G401 (cell line): ENCODE measurements around the gene PATL1. TPM values are rescaled to one million over a fixed set of nuclear protein-coding genes. Genes with fewer than 3 reads are reported as not detected.
"Not testable (repeated sequence)": the region's sequence is repeated elsewhere in the genome, so short reads cannot be mapped to it uniquely, and the experiment has no call there.

Experiments used
- DNase-seq: peaks from one replicate; pipeline ENCODE4 v3.0.0-alpha.2; 2015; ENCODE audit warnings: low spot score
- in situ Hi-C: cut with HindIII; loops from 2 replicates; pipeline ENCODE4 v1.10.0; 2016; ENCODE audit warnings: low sequenced_read_pairs, mixed read lengths
- total RNA-seq: library from RNA; depleted of rRNA; stranded (reverse); fragments of >200 nt; shearing (Covaris generic); gene quantifications from 2 replicates; pipeline ENCODE4 v1.2.3, GENCODE V29; 2014; rRNA removed

Gene PATL1
- 11.7 and 23.1 TPM in 2 replicates for total RNA-seq

- in situ Hi-C loops, result no loop called here
Measured at GRCh38 chr11:59668950-59669610, at the start of gene PATL1. TSS of gene PATL1 (minus strand) at chr11:59669037. CDS start at chr11:59668895, 142 bp downstream.

GRCh38 chr11:59716051-59716450, 47.2 kb upstream of the PATL1 start:
- in situ Hi-C loops, result no loop called here
- no peak for DNase-seq

More at GRCh38 chr11:59668950-59669610, at the start of gene PATL1:
- peak; percentile 99 for DNase-seq

- in situ Hi-C loops, result no loop called here
- DNase-seq, result no peak
Measured at GRCh38 chr11:59713745-59714144, 44.9 kb upstream of the PATL1 start, which contains the start of gene OR10V1. TSS of gene OR10V1 (minus strand) at chr11:59713845. CDS start at chr11:59713845, 0 bp downstream.

DNA sequence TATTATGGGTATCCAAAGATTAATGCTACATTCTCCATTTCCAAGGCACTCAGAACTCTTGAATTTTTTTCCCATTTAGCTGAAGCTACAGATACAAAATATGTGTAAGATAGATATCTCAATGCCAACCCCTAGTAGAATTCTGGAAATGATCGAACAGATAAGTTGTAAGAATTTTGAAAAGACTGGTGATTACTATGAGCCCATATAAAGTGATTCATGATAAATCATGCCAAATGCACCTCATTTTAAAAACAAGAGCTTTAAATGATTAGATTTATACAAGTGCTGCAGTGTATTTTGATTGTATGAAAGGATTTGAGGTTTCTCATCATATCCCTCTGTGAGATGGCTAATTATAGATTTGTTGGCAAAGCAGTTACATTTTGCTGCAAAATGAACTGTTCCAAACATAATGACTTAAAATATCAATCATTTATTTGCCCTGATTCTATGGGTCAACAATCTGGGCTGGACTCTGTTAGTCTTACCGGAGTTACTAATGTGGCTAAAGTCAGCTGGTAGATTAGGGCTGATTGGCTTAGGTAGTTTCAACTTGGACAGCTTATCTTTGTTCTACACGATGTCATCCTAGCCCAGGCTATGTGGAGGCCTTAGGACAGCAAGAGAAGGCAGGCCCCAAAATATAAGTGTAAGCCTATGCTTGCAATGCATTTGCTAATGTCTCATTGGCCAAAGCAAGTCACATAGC, 41.5 kb upstream of the PATL1 start:
- in situ Hi-C loops, result no loop called here
- no peak for DNase-seq

DNA sequence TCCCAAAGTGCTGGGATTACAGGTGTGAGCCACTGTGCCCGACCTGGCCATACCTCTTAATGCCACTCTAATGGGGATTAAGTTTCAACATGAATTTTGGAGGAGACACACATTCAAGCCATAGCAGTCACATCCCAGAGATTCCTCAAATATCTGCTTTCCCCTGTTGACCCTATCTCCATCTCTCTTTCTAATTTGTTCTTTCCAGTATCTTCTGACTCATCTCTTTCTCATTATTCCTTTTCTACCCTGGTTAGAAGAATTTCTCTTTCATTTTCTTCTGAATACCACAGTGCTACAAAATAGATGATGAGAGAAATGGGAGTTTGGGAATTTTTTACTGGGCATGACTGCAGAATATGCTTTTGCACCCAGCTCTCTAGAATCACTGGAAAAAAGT, 39.7 kb upstream of the PATL1 start:
- in situ Hi-C loops, result no loop called here
- DNase-seq, result no peak

GRCh38 chr11:59707371-59707770, 38.5 kb upstream of the PATL1 start:
- DNase-seq, result no peak
- in situ Hi-C loops, result no loop called here

GRCh38 chr11:59706518-59707285, 37.9 kb upstream of the PATL1 start:
- DNase-seq, result no peak
- in situ Hi-C loops, result no loop called here

GRCh38 chr11:59705294-59705693, 36.5 kb upstream of the PATL1 start:
- in situ Hi-C loops, result no loop called here
- DNase-seq, result no peak

DNA sequence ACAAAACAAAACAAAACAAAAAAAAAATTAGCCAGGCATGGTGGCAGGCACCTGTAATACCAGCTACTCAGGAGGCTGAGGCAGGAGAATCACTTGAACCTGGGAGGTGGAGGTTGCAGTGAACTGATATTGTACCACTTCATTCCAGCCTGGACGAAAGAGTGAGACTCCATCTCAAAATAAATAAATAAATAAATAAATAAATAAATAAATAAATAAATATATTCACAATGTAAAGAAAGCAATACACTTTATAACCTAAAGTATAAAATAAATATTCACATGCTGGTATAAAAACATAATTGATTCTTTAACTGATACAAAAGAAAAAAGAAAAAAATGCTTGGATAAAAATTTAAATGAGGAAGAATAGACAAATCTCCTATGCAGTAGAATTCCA, 34.7 kb upstream of the PATL1 start:
- DNase-seq, in situ Hi-C loops: not testable (repeated sequence)

- DNase-seq, in situ Hi-C loops: not testable (repeated sequence)
Measured at GRCh38 chr11:59700157-59700556, 31.3 kb upstream of the PATL1 start.

GRCh38 chr11:59698506-59698905, 29.7 kb upstream of the PATL1 start:
- in situ Hi-C loops, result no loop called here
- no peak for DNase-seq

- DNase-seq, result no peak
- in situ Hi-C loops, result no loop called here
Measured at GRCh38 chr11:59692915-59693314, 24.1 kb upstream of the PATL1 start.

DNA sequence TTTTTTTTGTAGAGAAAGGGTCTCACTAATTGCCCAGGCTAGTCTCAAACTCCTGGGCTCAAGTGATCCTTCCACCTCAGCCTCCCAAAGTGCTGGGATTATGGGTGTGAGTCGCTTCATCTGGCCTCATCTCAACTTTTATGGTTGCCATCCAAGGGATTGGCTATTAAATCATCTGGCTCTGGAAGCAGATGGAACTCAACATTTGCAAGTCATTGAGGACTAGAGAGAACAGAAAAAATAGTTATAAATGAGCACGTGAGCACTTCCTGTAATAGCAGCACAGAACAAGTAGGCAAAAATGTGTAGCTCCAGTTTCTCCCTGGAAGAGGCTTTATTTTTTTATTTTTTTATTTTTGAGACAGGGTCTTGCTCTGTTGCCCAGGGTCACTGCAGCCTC, 22.3 kb upstream of the PATL1 start:
- in situ Hi-C loops, result no loop called here
- no peak for DNase-seq

- DNase-seq, result no peak
- in situ Hi-C loops, result no loop called here
Measured at GRCh38 chr11:59689015-59689414, 20.2 kb upstream of the PATL1 start.

DNA sequence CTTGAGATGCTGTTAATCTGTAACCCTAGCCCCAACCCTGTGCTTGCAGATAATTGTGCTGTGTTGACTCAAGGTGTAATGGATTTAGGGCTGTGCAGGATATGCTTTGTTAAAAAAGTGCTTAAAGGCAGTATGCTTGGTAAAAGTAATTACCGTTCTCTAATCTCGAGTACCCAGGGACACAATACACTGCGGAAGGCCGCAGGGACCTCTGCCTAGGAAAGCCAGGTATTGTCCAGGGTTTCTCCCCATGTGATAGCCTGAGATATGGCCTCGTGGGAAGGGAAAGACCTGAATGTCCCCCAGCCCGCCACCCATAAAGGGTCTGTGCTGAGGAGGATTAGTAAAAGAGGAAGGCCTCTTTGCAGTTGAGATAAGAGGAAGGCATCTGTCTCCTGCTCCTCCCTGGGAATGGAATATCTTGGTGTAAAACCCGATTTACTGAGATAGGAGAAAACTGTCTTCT, 12.5 kb upstream of the PATL1 start:
- DNase-seq, in situ Hi-C loops: not testable (repeated sequence)

DNA sequence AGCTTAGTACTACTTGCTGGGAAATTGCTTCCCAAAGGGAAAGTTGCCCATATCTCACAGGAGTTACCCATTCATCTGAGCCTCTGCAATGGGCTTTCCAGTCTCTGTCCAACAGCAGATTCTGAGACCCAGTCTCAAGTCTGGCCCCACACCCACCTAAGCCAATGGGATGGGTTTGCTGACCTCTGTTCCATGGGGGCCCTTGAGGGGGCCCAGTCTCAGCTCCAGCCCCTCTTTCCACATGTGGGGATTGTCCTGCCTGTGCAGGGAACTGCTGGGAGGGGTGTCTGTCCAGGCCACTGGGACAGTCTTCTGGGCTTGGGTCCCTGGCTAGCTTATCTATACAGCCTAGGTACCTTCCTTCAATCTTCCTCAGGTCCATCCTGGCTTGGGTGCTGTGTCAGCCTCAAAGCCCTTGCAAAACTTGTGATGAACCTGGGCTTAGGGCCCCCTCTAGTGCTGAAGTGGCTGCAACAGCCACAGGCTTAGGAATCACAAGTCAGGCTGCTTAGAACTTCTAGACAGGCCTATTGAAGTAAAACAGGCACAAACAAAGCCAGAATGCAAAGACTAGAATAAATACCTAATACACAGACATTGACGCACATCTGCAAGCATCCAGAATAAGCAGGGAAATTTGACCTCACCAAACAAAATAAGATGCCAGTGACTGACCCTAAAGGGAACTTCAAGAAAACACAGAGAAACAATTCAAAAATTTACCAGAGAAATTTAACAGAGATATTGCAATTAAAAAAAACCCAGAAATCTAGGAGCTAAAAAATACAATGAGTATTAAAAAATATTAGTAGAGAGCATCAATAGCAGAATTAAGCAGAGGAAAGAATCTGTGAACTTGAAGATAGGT, 11.7 kb upstream of the PATL1 start:
- in situ Hi-C loops, result no loop called here
- peak; percentile 40 for DNase-seq

DNA sequence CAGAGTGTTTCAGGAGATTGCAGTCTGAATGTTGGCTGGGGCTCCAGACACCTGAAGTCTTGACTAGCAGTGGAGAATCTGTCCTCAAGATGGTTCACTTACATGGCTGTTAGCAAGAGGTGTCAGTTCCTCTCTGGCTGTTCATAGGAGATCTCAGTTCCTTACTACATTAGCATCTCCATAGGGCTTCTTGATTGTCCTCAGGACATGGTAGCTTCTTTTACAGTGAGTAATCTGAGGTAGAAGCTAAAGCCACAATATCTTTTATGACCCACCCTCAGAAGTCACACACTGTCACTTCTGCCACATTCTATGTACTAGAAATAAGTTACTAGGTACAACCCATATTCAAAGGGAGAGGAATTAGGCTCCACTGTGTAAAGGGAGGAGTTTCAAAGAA, 10.5 kb upstream of the PATL1 start:
- DNase-seq, result no peak
- in situ Hi-C loops, result no loop called here

- in situ Hi-C loops, result no loop called here
- no peak for DNase-seq
Measured at GRCh38 chr11:59678813-59679165, 10.0 kb upstream of the PATL1 start.
